Transverse colon (tissue), 4 donors: Measurements from ENCODE around the gene MYO9A. TPM values are rescaled to one million over a fixed set of nuclear protein-coding genes. Genes with fewer than 3 reads are reported as not detected.
"Not testable (repeated sequence)": the region's sequence is repeated elsewhere in the genome, so short reads cannot be mapped to it uniquely, and the experiment has no call there.

ENCODE experiments used
- DNase-seq: peaks from one replicate; pipeline ENCODE4 v3.0.0-alpha.2; 2019
- H3K27ac ChIP-seq, 4 donors: fragments of 200-600 bp; sonication (generic); 2 replicates each; pipeline ENCODE4 v1.5.1; 2016 to 2018; ENCODE audit warnings: inconsistent platforms in 4 of 4
- H3K27me3 ChIP-seq: fragments of 200-600 bp; sonication (generic); 2 replicates; pipeline ENCODE4 v1.5.1; 2017; ENCODE audit warnings: inconsistent platforms
- H3K36me3 ChIP-seq, 4 donors: fragments of 200-600 bp; sonication (generic); 2 replicates each; pipeline ENCODE4 v1.5.1; 2017 to 2019; ENCODE audit warnings: inconsistent platforms in 4 of 4
- H3K4me1 ChIP-seq, 4 donors: fragments of 200-600 bp; sonication (generic); 2 replicates each; pipeline ENCODE4 v1.5.1; 2017 to 2020; ENCODE audit warnings: inconsistent platforms in 4 of 4
- H3K4me3 ChIP-seq, 4 donors: fragments of 200-600 bp; sonication (generic); 1 replicate in 1 of 4; 2 replicates in 3 of 4; pipeline versions ENCODE4 v1.5.1 to v1.6.1; 2017 to 2019; ENCODE audit warnings: inconsistent platforms in 4 of 4
- H3K9me3 ChIP-seq, 2 donors: fragments of 200-600 bp; sonication (generic); 2 replicates each; pipeline ENCODE4 v1.5.1; 2017 to 2019; ENCODE audit warnings: inconsistent platforms in 2 of 2
- CTCF ChIP-seq, 5 experiments: fragments of 200-600 bp in 3 of 5; fragments of 450-650 bp in 2 of 5; sonication (generic) in 3 of 5; IDR thresholded peaks; 1 replicate in 2 of 5; 2 replicates in 3 of 5; pipeline ENCODE4 v1.5.1; 2016 to 2017; ENCODE audit warnings: antibody characterized with exemption in 5 of 5, inconsistent platforms in 3 of 5, mild to moderate bottlenecking in 2 of 5, moderate library complexity in 1 of 5
- EP300 ChIP-seq: sonication (generic); formaldehyde crosslinking; IDR thresholded peaks from one replicate; pipeline ENCODE4 v1.6.1; 2017; ENCODE audit warnings: antibody characterized with exemption, low read depth
- POLR2A ChIP-seq: fragments of 450-650 bp; IDR thresholded peaks from one replicate; pipeline ENCODE4 v1.6.1; 2016; ENCODE audit warnings: antibody characterized with exemption, mild to moderate bottlenecking, moderate library complexity
- POLR2AphosphoS5 ChIP-seq, 3 donors: sonication (generic); formaldehyde crosslinking; IDR thresholded peaks; one replicate each; pipeline ENCODE4 v1.6.1; 2016; ENCODE audit warnings: antibody characterized with exemption in 3 of 3
- WGBS, 2 donors: methylation state at CpG; one replicate each; pipeline ENCODE4 v1.1.5; 2018; ENCODE audit warnings: low coverage in 1 of 2; 5-methylcytosine and 5-hydroxymethylcytosine counted together
- in situ Hi-C, 4 donors: fragments of 200-750 bp; cut with MboI; loops; one replicate each; pipeline versions ENCODE4 v1.15.0 to v1.15.1; 2017; ENCODE audit warnings: low sequenced_read_pairs in 3 of 4, low pct_ligation_motif_present in 1 of 4, low pct_unique_long_range_greater_than_20kb in 1 of 4
- intact Hi-C: fragments of 100-400 bp; cut with DNase I; formaldehyde crosslinking; loops from one replicate; pipeline ENCODE4 v1.15.1; 2023; ENCODE audit warnings: low total_unique reads
- total RNA-seq, 4 donors: library from RNA; depleted of rRNA; stranded (reverse); fragments of >200 nt; gene quantifications; one replicate each; pipeline ENCODE4 v1.1.0, GENCODE V29; 2016

MYO9A gene
- total RNA-seq, 4 donors from 2014 or later: 52.4 to 103 (median 74.2) TPM

- no peak for TF ChIP-seq POLR2AphosphoS5 (IDR thresholded peaks at IDR 0.05)
- TF ChIP-seq CTCF (IDR thresholded peaks at IDR 0.05): no peak
- TF ChIP-seq EP300: no peak
- no peak for TF ChIP-seq POLR2A
- 80 to 81% methylated on average over 2 to 3 of the region's 3 CpGs for WGBS, 2 donors
- Histone ChIP-seq H3K4me1 (no peaks in the 10 kb centered on the region), H3K27ac (no peak overlapping the region), H3K4me3 (no peak overlapping the region), H3K36me3 (peaks cover 0 to 20% (median 8%) of the 10 kb centered on the region in 4 donors), H3K9me3 (no peaks in the 10 kb centered on the region), H3K27me3 (no peaks in the 10 kb centered on the region)
- intact Hi-C loops (no loop called here), in situ Hi-C loops (no loop called here)
- DNase-seq: no peak
These were observed 243.7 kb downstream of the MYO9A start for GRCh38 chr15:71874245-71874644.

GRCh38 chr15:71858232-71858631 is 259.7 kb downstream of the MYO9A start:
- in situ Hi-C loops: not testable (repeated sequence)
- H3K36me3 ChIP-seq: peaks cover 0 to 13% (median 3%) of the 10 kb centered on the region in 4 donors
- 97% methylated on average over 4 of the region's 4 CpGs; no CpG with 5 or more reads in 1 of the 2 donors for whole genome bisulfite sequencing, 2 donors

GRCh38 chr15:71853543-71853942 is 264.4 kb downstream of the MYO9A start:
- intact Hi-C loops: no loop called here
- Histone ChIP-seq H3K27me3 (no peaks in the 10 kb centered on the region), H3K4me3 (no peak overlapping the region), H3K36me3 (peaks cover 0 to 31% (median 12%) of the 10 kb centered on the region in 4 donors), H3K27ac (no peak overlapping the region), H3K9me3 (no peaks in the 10 kb centered on the region), H3K4me1 (no peaks in the 10 kb centered on the region)
- TF ChIP-seq POLR2A: no peak
- no peak for TF ChIP-seq CTCF (IDR thresholded peaks at IDR 0.05)
- no peak for TF ChIP-seq POLR2AphosphoS5 (IDR thresholded peaks at IDR 0.05)
- no peak for TF ChIP-seq EP300
- in situ Hi-C loops: no loop called here
- no peak for DNase-seq
- 97% methylated on average over 1 of the region's 1 CpG; no CpG with 5 or more reads in 1 of the 2 donors for WGBS, 2 donors

More at GRCh38 chr15:71858232-71858631, 259.7 kb downstream of the MYO9A start:
- H3K27me3 ChIP-seq, intact Hi-C loops, DNase-seq, H3K9me3 ChIP-seq, H3K27ac ChIP-seq, H3K4me3 ChIP-seq, H3K4me1 ChIP-seq: not testable (repeated sequence)

GRCh38 chr15:71844916-71845315 is 273.0 kb downstream of the MYO9A start:
- Histone ChIP-seq H3K36me3 (peaks cover 0 to 43% (median 11%) of the 10 kb centered on the region in 4 donors), H3K4me3 (no peak overlapping the region), H3K27me3 (no peaks in the 10 kb centered on the region), H3K4me1 (no peaks in the 10 kb centered on the region), H3K9me3 (no peaks in the 10 kb centered on the region), H3K27ac (no peak overlapping the region)
- intact Hi-C loops (no loop called here), in situ Hi-C loops (no loop called here)
- WGBS, 2 donors: 85 to 100% methylated on average over 2 of the region's 2 CpGs
- no peak for DNase-seq
- TF ChIP-seq EP300: no peak
- no peak for TF ChIP-seq POLR2A
- no peak for TF ChIP-seq CTCF (IDR thresholded peaks at IDR 0.05)
- TF ChIP-seq POLR2AphosphoS5 (IDR thresholded peaks at IDR 0.05): no peak

GRCh38 chr15:71841563-71841962 is 276.4 kb downstream of the MYO9A start:
- intact Hi-C loops: no loop called here
- no peak for DNase-seq
- Histone ChIP-seq H3K36me3 (peaks cover 0 to 14% (median 1%) of the 10 kb centered on the region in 4 donors), H3K9me3 (no peaks in the 10 kb centered on the region), H3K4me3 (no peak overlapping the region), H3K4me1 (peaks cover 0 to 3% (median 0%) of the 10 kb centered on the region in 4 donors), H3K27ac (no peak overlapping the region), H3K27me3 (no peaks in the 10 kb centered on the region)
- in situ Hi-C loops: no loop called here
- no peak for TF ChIP-seq CTCF (IDR thresholded peaks at IDR 0.05)
- no peak for TF ChIP-seq EP300
- TF ChIP-seq POLR2A: no peak
- no peak for TF ChIP-seq POLR2AphosphoS5 (IDR thresholded peaks at IDR 0.05)
- WGBS, 2 donors: 89 to 90% methylated on average over 3 of the region's 3 CpGs
